ENCODE results near the gene TRPC3.
A peak's percentile ranks its signal among the peaks of the same experiment; 100 is the strongest.

TRPC3 gene

DNA sequence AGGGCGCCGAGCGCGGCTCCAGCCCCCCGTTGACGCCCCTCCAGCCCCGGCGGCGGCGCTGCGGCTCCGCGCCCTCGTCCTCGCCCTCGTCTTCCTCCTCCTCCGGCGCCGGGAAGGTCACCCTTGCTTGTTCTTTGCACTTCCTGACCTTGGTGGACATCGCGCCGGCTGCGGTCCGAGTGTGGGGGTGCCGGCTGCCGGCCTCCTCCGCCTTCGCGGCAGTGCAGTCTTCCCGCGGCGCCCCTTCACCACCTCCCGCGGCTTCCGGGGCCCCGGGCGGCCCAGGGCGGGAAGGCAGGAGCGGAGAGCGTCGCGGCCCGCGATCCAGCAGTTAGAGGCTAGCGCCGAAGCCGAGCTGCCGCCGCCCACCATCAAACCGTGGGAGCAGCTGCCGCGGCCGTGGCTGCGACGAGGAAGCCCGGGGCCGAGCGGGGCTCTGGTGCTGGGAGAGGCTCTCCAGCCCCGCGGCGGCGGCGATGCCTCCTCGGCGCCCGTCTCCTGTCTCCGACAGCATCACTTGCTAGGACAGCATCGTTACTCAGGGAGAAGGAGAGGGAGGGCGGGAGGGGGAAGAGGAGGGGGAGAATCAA, at the start of gene TRPC3:
TSS of gene TRPC3 (minus strand) at position 540 of the 590 bp plus-strand sequence. CDS start at position 160, 380 bp downstream.
- peak; percentile 87 for DNase-seq

DNA sequence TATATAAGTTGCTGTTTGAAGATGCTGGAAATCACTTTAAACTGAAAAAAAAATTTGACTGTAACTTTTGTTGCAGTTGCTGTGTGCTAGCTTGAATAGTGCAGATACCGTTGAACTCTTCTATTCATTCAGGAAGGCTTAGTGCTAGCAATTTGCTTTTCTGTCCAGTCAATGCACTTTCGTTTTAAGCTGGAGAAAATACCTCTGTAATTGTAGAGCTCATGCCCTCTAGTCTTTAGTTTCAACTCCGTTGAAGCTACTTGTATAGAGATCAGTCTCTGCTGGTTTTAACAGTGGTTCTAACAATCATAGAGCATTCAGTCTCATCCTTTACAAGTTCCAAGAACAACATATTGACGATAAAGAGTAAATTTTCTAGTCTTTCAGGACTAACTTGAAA, 49.0 kb upstream of the TRPC3 start:
- DNase-seq, result no peak

DNA sequence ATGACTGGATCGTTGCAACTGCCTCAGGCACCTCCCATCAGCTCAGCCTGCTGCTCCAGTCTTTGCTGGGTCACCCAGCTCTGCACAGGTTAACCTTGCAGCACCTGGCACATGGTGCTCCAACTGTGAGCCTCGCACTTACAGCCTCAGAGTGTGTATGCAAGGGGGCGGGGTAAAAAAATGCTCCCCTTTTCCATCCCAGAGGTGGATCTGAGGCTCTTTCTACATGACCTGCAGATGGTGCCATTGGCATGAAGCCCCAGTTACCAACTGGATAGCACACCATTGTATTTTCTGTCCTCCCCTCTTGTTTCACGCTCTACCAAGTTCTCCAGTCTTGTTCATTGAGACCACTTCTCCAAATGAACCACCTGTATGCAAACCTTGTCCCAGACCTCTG, 46.2 kb upstream of the TRPC3 start:
- DNase-seq, result no peak

DNA sequence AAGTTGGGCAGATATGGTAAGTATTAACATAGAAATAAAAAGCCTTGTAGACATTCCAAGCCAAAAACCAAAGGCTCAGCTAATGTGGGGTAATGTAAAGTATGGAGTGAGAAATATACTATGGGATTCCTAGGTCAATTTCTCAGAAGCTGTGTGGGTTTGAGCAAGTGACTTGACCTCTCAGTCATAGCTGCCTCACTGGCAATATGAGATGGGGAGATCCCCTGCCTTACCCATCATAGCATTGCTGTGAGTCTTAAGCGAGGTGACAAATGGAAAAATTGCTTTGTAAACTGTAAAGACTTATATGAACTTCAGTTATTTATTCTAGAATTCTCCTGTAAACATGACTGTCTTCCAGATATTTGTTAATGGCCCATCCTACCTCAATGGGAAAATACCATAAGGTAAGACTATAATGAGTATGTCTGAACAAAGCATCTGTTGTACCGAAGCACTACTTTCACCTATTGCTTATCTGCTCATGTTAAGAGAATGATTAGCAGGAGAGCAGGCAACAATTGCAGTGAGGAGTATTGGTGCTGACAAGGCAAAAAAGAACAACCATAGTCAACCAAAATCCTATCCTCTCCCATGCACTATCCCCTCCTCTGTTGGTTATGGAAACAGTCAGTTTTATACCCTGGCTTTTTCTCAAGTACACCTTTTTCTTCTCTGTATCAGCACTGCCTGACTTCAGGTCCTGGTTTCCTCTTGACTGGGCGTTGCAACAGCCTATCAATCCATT, 44.1 kb upstream of the TRPC3 start:
- DNase-seq, result no peak

DNA sequence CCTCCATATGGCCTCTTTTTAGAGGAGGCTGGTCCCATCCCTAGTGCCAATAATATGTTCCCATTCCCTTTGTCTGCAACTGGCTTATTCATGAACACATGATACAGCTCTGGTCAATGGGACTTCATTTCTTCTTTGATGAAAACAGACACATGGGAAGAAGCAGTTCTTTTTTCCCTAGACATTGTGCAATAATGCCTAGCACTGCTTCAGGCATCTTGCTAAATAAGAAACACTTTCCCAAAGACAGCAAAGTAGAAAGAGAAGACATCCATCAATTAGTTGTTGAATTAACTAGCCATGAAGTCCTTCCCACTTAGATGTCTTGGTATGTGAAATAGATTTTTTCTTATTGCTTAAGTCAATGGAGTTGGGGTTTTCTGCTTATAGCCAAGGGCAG, 40.1 kb upstream of the TRPC3 start:
- no peak for DNase-seq

DNA sequence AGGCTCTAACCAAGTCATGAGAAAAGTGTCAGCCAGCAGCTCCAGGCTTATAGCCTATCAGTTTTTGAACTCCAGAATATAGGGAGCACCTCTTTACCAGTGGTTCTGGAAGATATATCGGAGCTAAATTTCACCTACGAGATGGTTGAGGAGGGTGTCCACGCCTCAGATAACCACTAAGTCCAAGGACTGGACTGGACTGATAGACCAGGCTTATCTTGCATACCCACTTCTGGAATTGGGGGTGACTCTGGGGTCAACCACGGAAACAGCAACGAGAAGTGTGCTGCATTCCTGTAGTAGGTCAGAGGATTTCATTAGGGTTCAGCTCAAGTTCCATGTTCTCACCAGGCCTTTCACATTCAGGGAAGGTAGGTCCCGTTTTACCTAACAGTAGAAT, 38.6 kb upstream of the TRPC3 start:
- no peak for DNase-seq

DNA sequence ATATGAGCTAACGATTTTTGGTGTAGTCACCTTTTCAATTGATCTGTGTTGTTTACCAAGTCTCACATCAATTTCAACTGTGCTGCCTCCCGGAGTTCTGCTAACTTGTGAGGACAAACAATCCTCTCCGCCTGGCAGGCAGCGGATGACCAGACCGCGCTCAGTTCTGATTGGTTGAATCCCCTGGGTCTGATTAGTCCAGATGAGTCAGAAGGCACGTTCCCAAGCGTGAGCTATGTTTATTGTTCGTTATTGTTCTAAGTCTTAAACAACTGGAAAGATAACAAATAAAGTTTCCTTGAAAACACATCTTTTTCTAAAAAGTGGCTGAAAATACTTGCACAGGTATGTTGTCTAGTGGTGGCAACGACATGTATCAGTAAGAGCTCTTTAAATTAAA, 37.9 kb upstream of the TRPC3 start:
- no peak for DNase-seq

DNA sequence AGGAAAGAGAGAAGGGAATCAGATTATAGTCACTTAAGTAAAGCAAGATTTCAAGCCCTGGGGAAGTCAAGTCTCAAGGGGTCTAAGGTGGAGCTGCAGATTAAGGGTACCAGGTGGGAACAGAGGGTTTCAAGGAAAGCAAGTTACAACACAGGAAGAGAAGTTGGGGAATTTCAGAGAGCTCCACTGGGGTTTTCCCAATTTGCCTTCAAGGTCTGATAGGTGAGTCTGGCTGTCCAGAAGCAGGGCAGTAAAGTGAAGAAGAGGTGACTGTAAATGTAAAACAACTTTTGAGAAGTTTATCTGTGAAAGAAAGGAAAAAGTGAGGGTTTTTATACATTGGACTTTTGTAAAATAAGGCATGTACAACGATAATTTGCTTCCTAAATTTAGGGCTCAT, 37.1 kb upstream of the TRPC3 start:
- DNase-seq, result no peak

DNA sequence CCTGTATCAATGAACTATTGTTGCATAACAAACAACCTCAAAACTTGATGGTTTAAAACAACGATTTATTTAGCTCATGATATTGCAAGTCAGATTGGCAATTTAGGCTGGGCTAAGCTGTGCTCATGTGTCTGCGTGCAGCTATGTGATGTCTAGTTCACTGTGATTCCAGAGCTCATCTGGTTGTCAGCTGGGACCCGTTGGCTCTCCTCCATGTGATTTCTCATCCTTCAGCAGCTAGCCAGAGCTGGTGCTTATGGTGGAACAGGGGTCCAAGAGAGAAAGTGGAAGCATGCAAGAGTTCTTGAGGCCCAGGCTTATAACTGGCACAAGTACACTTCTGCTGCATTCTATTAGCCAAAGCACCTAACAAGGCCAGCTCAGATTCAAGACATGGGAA, 28.8 kb upstream of the TRPC3 start:
- no peak for DNase-seq

DNA sequence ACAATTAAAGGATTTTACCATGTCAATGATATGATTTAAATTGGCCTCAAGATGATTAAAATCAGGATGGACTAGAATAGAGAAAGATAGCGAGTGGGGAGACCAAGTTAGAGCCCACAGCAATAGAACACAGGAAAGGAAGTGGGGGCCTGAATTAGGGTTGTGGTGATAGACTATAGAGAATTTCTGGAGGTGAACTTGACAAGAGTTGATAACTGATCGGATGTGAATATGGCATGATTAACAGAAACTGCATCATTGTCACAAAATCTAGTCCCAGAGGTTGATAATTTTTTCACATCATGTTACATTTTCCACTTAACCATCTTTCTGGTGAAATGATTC, 26.3 kb upstream of the TRPC3 start:
- DNase-seq, result no peak

DNA sequence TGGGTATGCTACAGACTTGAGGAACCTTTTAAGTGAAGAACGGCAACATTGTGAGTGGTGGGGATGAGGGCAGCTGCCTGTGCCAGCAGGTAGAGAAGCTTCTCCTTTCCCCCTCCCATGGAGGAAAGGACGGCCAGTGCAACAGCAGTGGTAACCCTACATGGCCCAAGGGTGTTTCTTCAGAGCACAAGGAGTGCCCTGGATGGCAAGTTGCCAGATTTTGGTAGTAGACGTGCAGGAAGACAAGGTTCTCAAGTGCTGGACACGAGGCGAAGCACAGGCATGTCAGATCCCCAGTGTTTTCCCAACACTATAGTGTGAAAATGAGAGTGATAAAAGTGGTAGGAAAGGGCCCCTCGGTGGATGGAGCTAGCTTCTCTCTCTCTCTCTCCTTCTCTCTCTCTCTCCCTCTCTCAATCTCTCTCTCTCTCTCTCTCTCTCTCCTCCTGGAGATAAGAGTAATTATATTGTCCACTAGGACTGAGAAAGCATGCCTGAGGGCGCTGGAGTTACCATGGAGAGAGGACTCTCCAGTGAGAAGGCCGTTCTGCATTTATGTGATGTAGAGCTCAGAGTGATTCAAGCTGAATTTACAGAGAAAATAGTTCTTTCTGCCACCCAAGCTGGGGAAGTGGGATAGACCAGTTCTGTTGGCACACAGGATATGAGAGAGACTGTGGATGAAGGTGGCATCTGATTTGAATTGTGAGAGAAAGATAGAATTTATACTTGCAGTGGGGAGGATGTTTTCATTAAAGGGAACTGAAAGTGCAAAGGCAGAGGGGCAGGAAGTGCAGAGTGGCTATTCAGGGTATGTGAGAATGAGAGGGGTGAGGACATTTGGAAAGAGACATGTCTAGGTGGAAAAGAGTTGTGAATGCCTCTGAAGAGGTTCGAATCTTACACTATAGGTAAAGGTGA, 25.7 kb upstream of the TRPC3 start:
- no peak for DNase-seq

DNA sequence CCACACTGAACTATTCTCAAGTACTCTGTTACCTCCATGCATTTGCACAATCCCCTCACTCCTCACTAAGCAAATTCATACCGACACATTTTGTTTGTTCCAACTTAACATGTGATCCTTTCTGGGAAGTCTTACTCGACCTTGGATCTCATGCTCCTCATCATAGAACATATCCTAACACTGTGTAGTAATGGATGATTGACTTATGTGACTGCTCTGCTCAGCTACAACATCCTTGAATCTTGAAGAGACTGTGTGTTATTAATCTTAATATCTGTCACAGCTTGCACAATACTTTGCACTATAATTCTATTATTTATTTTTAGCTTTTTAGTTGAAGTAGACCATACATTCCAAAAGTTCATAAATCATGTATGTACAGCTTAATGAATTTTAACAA, 23.9 kb upstream of the TRPC3 start:
- no peak for DNase-seq

DNA sequence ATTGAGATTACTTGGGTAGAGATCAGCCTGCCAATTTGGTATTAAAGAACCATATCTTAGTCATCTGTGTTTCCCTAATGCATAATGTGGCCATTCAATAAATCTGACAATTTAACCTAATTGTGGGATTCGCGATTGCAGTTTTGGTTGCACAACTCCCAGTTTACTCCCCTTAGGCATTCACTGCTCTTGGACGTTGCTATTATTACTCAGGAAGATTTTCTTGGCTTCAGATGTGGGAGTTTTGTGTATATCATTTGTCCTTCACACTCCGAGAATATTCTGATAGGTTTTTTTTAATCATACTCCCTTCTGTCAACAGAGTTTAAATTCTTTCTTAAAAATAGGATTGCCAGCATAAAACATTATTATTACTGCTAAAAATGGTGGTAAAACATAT, 22.0 kb upstream of the TRPC3 start:
- no peak for DNase-seq

DNA sequence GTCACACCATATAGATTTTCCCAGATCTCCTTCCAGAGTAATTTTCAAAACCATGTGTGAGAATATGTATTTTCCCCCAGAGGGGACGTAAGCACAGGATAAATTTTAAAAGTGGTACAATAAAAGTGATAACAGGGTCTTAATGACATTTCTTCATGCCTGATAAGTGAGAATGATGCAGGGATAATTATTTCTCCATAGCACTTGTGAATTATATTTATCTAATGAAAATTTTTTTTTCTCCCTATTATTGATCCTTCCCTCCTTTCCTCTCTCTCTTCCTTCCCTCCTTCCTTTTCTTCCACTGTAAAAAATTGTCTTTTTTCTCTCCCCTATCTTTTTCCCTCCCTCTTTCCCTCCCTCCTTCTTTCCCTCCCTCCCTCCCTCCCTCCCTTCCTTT, 17.0 kb upstream of the TRPC3 start:
- DNase-seq, result no peak

DNA sequence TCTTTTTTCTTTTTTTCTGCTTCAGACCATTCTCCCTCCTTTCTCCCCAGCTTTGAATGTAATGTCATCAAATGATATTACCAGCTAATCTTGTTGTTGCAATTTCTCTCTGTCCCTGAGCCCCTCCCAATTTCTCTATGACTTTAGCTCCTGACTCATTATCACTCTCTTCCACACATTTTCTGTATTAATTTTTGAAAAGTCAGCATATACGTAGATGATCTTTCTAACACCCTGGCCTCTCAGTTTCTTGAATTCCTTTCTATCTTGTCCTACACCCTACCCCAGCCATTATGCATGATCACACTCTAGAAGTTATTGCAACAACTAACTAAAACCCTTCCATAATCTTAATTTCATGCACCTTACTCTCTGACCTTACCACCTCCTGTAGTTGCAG, 13.1 kb upstream of the TRPC3 start:
- no peak for DNase-seq

DNA sequence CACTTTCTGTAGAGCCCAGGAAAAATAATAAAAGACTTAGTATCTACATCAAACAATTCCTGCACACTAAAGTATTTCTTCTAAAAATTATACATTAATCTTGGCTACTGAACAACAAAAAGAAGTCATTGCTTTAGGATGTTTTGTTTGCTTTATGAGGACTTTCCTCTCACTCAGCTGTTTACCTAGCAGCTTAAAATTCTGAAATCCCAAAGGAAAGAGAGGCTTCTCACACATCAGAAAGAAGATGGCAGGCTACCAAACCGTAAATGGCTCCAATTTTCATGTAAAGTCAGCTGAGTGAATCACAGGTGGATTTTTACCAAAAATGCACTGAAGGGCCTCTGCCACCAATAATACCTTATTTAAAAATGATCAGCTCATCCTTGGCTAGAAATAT, 9.0 kb upstream of the TRPC3 start:
- no peak for DNase-seq

DNA sequence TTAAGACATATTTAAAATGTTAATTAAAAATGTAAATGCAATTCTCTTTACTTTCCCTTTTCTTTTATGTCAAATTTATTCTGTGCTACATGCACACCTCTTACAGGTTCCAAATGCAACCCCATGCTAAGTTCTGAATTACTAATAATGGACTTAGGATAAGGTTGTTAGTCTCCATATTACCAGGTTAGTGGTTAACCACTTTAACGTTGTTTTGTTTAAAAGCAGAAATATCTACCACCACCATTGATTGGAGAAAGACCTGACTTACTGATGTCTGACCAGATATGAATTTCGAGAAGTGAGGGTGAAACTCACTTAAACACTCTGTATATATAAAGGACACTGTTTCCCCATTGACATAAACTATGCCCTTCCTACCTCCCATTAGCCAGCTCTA, 6.9 kb upstream of the TRPC3 start:
- DNase-seq, result no peak

DNA sequence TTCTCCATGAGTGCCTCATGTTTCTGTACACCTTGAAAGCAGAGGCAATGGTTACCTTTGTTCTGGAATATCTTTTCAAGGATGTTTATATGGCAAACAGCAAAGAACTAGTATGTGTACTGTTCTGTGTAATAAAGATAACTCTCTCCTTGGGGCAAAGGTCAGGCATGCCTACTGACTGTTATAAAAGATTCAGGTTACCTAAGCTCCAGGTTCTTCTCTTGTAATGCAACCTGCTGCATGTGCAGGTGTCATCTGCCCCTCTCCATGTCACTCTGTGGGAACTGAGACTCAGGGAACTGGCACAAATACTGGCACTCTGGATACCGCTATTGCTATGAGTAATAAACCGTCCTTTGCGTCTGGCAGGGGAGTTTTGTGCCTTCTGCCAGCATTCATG, 5.4 kb upstream of the TRPC3 start:
- DNase-seq, result no peak

DNA sequence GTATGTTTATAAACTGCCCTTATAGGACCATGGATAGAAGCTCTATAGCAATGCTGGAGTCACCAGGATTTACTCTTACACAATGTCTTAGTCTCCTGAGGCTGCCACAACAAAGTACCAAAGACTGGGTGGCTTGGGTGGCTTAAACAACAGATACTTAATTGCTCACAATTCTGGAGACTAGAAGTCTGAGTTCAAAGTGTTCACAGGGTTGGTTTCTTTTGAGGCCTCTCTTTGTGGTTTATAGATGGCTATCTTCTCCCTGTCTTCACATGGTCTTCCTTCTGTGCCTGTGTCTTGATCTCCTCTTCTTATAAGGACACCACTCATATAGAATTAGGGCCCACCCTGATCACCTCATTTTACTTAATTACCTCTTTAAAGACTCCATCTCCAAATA, 2.0 kb upstream of the TRPC3 start:
- DNase-seq, result no peak

DNA sequence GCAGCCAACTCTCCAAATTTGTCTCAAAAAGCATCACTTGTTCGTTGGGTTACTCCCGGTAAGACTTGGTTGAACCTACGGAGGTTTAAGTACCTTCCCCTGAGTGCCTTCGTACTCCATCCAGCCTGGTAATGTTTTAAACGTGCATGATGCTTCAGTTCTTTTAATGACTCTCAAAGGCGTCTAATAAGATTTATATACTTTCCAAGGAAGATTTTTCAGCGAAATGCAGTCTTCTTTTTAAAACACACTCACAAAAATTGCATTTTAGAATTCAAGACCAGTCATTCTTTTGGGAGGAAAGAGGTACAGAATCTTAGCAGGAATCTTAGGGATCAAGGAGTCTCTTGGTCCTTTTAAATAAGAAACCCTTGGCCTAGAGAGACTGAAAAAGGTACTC, 430 bp upstream of the TRPC3 start:
- DNase-seq, result no peak

DNA sequence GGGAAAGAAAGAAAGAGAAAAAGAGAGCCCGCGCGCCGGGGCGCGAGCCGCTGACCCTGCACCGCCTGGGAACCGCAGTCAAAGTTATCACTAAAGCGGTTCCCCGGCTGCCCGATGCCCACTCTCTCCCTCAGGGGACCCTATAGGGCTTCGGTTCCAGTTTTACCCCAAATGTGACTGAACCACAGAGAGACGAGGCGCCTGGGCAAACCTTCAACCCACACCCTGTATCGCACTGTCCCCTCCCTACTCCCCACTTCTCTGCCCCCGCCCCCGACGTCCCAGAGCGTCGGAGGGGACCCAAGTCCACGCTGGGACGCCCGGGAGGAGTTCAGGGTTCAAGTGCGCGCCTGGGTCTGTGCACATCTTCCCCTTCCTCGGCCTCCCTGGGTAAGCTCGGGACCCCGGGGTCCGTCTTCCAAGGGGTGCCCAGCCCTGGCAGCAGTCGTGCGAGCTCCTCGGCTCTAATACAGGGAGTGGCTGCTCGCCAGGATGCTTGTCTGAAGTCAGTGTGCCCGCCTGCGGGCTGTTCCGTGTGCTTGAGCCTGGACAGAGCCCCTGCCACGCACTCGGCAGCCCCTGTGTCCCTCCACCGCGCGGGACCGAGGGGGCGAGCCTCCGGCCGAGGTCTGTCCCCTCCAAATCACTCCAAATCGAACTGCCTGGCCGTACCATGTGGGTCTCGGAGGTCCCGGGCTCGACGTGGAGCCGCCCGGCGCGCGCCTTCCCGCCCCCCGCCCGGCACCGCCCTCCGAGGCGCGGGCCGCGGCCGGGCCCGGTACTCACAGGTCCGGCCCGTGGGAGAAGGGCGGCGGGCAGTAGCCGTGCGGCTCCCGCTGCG, 960 bp downstream of the TRPC3 start:
- peak; percentile 79 for DNase-seq

DNA sequence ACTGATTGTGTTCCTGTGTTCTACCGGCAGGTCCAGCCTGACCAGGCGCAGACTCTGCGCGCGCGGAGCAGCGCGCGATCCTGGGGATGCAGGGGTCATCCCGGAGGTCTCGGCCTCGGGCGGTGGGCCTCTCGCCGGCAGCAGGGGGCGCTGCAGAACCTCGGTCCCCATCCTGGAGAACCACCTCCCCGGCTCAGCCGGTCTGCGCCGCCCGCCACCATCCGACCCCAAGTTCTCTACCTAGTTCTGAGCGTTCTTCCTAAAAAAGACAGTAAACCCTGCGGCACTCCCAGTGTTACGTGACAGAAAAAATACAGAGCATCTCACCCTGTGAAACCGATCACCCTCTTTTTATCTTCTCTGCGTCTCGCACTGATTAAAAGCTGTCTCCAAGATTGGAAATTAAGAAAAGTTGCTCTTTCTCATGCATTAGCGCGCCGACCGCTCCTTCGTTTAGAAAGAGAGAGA, 1.6 kb downstream of the TRPC3 start:
- peak; percentile 93 for DNase-seq

DNA sequence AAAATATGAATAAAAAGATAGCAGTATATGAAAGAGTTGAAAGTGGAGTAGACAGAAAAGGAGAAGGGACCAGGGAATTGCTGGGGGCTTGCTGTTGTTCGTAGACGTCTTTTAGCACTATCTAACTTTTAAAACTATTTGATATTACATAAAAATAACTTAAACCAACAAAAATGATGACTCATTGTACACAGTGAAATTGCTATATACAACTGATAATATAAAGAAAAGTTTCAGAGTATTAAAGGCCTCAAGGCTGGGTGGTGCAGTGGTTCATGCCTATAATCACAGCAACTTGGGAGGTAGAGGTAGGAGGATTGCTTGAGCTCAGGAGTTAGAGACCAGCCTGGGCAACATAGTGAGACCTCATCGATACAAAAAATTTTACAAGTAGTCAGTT, 5.2 kb downstream of the TRPC3 start:
- no peak for DNase-seq

Data from retina (tissue), 1 donor.